HG02943 (cell line): ENCODE data around the gene HSFX4.
A peak's percentile ranks its signal among the peaks of the same experiment; 100 is the strongest.
"Not testable (repeated sequence)": the region's sequence is repeated elsewhere in the genome, so short reads cannot be mapped to it uniquely, and the experiment has no call there.

ENCODE experiments used
- ATAC-seq: cut with Tn5 transposase; IDR thresholded peaks from one replicate; pipeline ENCODE4 v1.9.1; 2021; ENCODE audit warnings: mild to moderate bottlenecking, low read depth, moderate library complexity; ENCODE audit not compliant: unreplicated experiment

Gene HSFX4

DNA sequence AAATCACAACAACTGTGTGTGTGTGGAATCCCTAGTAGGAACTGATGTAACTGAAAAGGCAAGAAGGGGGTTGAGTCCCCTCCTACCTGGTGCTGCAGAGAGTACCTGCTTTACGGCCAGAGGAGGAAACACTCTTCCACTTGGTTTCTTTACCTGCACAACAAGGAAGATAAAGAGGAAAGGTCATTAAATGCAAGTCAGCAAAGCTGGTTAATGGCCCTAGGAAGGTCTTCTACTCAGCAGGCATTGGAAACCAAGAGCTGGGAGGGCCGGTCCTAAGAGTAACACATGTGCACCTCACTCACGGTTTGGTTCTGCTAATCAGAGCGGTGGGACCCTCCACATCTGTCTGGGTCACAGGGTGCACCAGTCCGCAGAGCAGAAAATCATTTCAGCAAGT lies 8.0 kb downstream of the HSFX4 start:
- not testable (repeated sequence) for ATAC-seq

DNA sequence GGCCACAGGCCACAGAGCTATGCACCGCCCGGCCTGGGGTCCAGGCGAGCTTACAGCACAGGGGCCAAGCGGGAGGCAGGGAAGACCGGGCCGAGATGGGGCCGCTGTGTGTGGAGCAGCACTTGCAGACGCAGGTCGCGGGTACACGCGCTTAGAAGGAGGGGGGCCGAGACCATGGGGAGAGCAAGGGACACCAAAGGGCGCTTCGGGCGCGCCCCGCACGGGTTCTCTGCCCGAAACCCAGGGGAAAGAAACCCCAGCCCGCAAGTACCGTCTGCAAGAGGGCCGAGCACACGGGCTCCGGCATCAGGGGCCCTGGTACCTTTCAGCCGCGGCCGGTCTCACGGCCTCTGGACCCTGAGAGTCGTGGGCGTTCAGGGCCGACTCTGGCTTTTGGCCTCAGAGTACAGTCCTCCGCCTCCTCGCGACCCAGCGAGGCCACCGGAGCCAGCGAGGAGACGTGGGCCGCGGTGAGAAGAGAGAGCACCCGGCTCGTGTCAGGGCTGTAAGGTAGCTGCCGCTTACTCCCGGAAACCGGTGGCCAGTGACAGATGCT lies 8.6 kb downstream of the HSFX4 start:
- ATAC-seq, result no peak

DNA sequence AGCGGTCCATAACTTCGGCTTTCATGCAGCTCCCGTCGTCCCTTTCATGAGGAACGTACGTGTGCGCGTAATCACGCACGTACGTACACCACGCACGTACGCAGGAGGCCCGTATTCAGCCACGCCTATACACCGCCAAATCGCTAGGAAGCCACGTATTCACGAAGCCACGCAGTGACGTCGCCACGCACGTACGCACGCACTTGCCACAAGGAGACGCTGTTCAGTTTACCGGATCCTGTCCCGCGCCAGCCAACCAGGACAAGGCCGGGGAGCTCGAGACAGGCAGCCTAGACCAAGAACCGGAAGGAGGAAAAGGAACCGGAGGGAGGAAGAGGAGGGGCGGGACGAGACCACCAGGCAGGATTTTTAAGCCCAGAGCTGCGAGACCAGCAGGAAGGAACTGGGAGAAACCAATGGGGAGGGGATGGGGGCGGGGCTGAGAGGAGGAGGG lies 9.1 kb downstream of the HSFX4 start, which contains the start of gene EOLA2:
Gene EOLA2 (minus strand): TSS at position 65 of the 454 bp plus-strand sequence. CDS start 4,617 bp downstream, outside the sequence.
- peak; percentile 64 for ATAC-seq

DNA sequence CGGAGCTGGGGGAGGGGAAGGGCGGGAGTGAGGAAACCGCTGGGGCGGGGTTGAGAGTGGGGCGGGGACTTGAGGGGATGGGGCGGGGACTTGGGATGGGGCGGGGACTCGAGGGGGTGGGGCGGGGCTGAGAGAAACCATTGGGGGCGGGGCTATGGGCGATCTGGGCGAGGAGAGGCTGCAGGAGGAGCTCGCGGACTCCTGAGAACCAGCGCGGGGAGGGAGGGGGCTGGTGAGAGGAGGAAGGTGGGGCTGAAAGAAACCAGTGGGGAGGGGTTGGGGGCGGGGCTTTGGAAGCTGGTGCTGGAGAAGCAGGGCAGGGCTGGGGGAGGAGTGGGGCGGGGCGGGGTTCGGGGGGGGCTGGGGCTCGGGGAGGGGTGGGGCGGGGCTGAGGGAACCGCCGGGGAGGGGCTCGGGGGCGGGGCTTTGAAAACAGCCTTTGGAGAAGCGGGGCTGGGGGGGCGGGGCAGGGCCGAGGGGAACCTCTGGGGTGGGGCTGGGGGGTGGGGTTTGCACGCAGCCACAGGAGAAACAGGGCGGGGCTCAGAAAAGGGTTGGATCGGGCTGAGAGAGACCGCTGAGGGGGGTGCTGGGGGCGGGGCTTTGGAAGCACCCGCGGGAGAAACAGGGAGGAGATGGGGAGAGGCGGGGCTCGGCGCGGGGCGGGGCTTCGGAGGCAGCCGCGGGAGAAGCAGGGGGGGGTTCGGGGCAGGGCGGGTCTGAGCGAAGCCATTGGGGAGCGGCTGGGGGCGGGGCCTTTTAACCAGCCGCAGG lies 9.7 kb downstream of the HSFX4 start:
- ATAC-seq, result no peak

DNA sequence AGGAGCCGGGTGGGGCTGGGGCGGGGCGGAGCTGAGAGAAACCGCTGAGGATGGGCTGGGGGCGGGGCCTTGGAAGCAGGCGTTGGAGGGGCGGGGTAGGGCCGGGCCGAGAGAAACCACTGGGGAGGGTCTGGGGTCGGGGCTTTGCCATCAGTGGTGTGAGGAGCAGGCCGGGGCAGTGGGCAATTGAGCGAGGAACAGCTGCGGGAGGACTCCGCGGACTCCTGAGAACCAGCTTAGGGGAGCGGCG lies 10.2 kb downstream of the HSFX4 start:
- ATAC-seq, result peak; percentile 6

DNA sequence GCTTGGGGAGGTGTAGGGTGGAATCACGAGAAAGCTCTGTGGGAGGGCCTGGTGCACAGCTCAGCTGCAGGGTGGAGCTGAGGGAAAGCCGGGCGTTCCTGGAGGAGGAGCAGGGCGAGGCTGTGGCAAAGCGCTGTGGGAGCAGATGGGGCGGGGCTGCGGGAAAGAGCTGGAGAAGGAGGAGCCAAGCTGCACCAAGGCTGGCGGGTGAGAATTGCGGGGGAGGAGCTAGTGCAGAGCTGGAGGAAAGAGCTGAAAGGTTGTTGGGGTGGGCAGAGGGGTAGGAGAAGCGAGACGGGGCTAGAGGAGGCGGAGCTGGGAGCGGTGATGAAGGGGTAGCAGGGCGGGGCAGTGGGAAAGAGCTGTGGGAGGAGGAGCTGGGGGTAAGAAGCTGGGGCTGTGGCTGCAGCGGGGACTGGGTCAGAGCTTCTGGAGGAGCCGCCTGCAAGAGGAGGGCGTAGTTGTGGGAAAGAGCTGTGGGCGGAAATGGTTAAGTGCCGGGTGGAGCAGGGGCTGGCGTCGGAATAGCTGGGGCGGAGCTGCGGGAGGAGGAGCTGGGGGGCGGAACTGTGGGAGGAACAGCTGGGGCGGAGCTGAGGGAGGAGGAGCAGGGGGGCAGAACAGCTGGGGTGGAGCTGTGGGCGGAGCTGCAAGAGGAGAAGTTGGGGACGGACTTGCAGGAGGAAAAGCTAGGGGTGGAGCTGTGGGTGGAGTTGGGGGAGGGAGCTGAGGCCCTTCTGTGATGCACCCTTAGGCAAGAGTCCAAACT lies 10.7 kb downstream of the HSFX4 start:
- peak; percentile 54 for ATAC-seq

DNA sequence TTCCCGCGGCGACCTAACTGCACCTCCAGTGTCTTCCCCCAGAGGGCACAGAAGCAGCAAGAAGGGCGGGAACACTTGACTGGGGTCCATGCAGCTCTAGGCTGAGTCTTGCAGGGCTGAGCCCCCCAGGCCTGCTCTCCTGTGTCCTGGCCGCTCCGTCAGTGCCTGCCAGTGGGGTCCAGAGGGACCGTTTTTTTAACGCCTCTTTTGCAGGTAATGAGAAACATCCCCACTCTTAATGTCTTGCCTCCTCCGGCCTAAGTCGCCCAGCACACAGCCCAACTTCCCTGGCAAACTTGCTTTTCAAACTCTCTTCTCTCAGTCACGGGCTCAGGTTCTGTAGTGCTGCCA lies 11.3 kb downstream of the HSFX4 start:
- ATAC-seq, result not testable (repeated sequence)

DNA sequence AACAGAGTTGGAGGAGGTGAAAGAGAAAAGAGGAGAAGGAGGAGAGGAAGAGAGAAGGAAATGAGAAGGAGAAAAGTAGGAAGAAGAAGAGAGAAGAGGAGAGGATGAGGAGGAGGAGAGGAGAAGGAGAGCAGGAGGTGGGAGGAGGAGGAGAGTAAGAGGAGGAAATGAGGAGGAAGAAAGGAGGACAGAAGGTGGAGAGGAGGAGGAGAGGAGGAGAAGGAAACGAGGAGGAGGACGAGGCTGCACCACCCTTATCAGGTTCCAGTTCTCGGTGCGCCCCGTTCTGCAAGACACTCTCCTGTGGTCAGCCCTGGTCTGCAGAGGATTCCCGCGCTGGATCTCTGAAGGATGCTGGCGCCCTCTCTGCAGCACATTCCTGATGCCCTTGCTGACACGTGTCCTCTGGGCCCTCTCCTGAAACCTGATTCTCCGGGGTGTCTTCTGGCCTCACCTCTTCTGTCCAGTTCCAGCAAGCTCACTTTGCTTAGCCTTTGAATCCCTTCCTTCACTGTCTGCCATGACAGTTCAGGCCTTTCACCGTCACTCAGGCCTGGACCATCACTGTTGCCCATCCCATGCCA lies 15.8 kb downstream of the HSFX4 start:
- not testable (repeated sequence) for ATAC-seq

DNA sequence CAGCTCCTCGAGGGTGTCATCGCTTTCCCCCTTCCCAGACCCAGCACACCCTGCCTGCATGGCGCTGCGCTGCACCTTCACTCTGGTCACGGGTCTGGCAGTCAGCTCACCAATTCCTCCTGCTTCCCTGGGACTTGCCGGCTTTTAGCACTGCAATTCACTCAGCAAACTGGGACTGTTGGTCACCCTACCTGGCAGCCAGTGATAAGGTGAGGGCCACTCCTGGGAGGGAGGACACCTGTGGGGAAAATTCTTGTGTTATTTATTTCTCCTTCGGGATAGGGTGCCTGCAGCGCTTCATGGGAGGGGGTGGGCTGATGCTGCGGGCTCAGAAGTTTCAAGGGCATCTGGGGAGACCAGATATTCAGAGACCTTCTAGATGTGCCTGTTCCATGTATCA lies 16.4 kb downstream of the HSFX4 start:
- ATAC-seq, result not testable (repeated sequence)

DNA sequence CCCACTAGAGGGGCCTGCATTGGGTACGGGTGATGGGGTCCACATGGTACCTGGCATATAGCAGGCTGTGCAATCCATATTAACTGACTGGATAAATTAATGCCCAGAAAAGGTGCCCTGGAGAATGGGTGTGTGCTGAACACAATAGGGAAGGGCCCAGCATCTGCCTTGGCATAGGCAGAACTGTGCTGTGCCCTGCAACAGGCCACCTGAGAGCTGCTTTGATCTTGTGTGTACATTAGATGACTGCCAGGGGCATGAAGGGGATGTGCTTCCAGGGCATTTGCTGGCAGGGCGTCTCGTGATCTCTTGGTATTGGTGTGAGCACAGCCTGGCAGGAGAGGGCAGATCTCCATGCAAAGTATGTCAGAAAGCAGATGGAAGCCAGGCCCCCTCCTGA lies 17.6 kb downstream of the HSFX4 start:
- not testable (repeated sequence) for ATAC-seq

DNA sequence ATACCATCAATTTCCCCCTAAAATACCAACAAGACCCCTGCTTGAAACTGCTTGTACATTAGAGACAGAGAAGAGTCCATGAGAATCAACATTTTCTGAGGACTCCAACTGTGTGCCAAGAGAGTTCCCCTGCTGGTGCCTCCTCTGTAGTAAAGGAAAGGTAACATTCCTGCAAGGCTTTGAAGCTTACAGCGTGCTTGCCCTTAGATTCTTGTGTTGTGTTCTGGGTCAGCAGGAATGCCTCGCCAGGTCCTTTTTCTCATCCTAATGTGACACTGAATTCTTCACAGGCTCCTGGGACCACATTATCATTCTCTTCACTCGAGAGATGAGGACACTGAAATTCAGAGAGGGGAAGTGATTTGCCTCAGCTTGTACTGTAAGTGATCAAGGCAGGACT lies 18.6 kb downstream of the HSFX4 start:
- ATAC-seq, result no peak

DNA sequence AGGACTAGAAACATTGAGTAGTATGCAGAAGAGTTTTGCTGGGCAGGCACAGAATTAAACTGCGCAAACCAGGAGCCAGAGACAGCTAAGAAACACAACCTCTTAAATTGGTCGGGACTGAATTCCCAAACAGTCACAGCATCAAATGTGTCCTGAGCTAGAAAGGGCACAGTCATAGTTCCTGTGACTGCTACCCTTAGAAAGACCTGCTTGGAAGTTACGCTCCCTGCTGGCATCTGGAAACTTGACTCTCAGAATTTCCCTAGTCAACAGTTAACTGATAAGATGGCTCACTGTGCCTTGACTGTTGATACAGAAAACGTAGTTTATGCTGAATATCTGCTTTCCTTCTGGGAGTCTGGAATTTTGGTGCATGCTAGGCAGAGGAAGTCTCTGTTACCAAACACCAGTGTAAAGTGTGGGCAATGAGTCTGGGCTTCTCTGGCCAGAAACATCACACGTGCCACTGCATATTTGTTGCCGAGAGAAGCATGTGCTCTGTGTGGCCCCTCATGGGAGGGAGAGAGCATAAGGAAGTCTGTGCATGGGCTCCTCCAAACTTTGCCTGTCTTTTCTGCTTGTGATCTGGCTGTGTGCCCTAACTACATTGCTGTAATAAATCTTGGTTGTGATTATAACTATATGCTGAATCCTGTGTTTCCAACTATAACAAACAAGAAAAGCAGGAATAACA lies 20.5 kb downstream of the HSFX4 start:
- ATAC-seq, result no peak

DNA sequence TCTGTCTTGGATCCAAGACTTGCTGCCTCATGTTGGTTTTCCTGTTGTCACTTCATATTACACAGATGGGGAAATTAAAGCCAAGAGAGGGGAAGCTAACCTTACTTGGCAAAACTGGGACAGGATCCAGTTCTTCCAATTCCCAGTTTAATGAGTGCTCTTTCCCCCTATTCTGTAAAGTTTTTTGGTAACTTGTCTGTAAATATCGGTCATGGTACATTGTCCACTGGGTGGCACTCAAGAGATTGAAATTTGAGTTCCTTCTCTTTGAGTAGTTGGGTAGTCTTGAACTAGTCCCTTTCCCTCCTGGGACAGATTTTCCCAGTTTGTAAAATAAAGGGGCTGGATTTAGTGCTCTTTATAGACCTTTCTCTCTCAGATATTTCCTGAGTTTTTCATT lies 21.3 kb downstream of the HSFX4 start:
- ATAC-seq, result no peak

DNA sequence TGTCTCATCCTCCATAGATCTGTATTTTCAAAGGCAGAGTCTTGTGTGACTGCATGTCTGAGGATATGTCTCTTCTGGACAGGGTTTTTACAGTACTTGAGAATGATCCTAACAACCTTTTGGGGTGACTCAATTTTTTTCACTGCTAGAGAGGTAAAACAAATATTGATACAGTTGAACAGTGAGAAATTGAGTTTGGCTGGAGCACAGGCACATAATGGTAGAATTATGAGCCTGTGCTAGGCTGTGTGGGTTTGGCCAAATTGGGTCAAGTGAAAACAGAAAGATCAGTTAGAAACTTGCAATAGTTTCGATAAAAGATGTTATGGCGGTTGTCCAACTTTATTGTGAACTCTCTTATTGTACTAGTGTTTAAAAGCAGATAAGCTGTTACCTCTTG lies 32.2 kb downstream of the HSFX4 start:
- ATAC-seq, result no peak

DNA sequence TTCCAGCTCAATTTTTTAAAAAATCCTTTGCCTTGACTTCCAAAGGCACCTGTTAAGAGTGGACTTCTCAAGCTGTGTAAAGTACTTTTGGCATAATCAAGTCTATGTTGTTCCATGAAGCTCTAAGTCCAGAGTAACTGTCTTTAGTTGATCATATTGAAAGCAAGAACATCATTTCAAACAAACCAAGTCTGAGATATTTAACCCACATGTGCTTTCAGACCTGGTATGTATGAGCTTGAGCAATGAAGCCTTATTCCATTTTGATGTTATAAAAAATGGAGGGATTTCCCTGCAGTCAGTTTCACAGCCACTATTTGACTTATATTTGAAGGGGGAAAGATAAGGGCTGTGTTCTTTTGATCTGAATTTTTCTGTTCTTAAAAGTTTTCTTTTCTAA lies 32.6 kb downstream of the HSFX4 start:
- ATAC-seq, result no peak

DNA sequence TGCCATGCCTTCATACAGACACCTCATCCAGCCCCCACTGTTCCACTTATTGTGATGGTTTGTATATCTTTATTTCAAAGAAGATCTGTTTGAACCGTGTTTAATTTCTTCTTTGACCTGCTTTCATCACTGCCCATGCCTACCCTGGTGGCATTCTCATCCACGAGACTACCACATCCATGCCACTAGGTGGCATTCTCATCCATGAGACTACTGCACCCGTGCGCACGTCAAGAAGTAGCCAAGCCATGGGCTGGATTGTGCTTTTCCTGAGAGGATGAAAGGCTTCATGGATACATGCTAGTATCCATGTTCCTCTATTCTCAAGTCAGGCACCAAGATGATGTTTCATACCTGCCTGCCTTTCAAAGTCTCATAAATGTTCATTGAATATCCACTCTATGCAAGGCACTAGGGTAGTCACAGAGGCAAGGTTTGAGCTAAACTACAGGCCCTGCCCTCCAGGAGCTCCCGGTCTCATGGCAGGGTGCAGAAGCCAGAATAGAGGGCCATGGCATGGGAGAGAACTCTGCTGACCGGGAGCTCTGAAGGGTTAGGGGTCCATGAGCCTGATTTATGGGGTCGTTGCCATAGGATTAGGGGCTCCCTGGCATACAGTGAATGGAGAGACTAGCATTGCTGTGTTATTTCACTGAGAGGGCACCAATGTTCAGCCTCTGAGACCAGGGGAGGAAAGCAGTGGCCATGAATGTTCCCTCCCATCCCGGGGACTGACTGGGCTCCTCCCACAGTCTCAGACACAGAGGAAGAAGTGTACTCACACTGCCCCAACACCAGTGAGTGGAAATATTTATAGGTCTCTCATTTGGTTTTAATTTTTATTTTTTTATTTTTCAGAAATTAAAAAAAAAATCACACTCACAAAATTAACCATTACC lies 33.7 kb downstream of the HSFX4 start:
- peak; percentile 81 for ATAC-seq

DNA sequence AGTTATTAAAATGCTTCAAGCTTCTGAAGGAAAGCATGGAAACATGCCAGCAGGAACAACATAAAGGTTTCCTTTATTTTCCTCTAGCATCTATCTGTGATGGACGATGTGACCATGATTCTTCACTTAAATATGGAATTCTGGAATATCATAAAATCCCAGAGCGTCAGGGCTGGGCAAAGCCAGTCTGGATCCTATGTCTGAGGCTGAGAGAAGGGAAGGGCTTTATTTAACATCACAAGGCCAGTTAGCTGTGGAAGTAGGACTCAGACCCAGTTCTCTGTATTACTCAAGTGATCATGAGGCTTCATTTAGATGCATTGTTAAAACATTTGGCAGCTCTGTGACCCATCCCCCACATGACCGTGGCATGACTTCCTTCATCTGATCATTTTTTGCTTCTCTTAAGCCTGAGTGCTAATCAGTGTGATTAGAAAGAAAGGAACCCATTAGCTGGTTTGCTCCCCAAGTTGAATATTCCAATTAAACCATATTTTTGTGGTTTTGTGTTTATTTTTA lies 49.8 kb downstream of the HSFX4 start:
- no peak for ATAC-seq
